ENCODE results near the gene PLCB1. TPM values are rescaled to one million over a fixed set of nuclear protein-coding genes. Genes with fewer than 3 reads are reported as not detected.
"Not testable (repeated sequence)": the region's sequence is repeated elsewhere in the genome, so short reads cannot be mapped to it uniquely, and the experiment has no call there.

The PLCB1 gene
- total and polyA plus RNA-seq, 10 of the 15 experiments (the other 5 are each of a cell fraction or from before 2014, with no cell fraction given) = 0.05 to 5.3 (median 0.17) TPM; not detected in 1

GRCh38 chr20:8104252-8104651, 27.8 kb upstream of the PLCB1 start:
- no peak overlapping the region for H2AFZ ChIP-seq (ENCODE audit: control insufficient read depth, low read depth, low read length)
- H3K4me2 ChIP-seq (ENCODE audit: control insufficient read depth, insufficient read depth) = no peak overlapping the region
- H3K27ac ChIP-seq (ENCODE audit: control insufficient read depth, insufficient read depth) = no peak overlapping the region
- ChIA-PET POLR2A (no interaction called here), CTCF (interaction anchor here (0.7 to 1.2 kb wide), 4 partner anchors 23 to 1452 kb away, joined by 3 read pairs; no protein-coding TSS in a partner anchor), SMC1A (ENCODE audit: uncharacterized antibody, unreplicated experiment) (interaction anchor here (1.1 kb wide), 1 partner anchor 168 kb away, joined by 3 read pairs; no protein-coding TSS in a partner anchor), RAD21 (ENCODE audit: unreplicated experiment) (no interaction called here)
- intact Hi-C loops (cut with micrococcal nuclease; ENCODE audit: unreplicated experiment) = no loop called here
- H3K9ac ChIP-seq (ENCODE audit: control insufficient read depth, insufficient read depth, low read length) = no peak overlapping the region
- no peak for ATAC-seq
- no peaks in the 10 kb centered on the region for H3K36me3 ChIP-seq (ENCODE audit: control insufficient read depth in 2 of 2, insufficient read depth in 2 of 2, low read length in 1 of 2)
- FAIRE-seq = no peak
- H3K4me3 ChIP-seq = no peak overlapping the region
- H3K4me1 ChIP-seq (ENCODE audit: control insufficient read depth, insufficient read depth, low read length) = no peaks in the 10 kb centered on the region
- 58% methylated on average over 2 of the region's 2 CpGs for WGBS (ENCODE audit: insufficient coverage, insufficient replicate concordance, low lambda C conversion rate, missing lambda C conversion rate)
- no peaks in the 10 kb centered on the region for H3K79me2 ChIP-seq (ENCODE audit: control insufficient read depth, insufficient read depth, low read length)
- H4K20me1 ChIP-seq (ENCODE audit: control insufficient read depth, insufficient read depth) = no peaks in the 10 kb centered on the region
- H3K9me3 ChIP-seq (replicated peaks; ENCODE audit: control insufficient read depth, insufficient read depth, low read length) = no peaks in the 10 kb centered on the region; the same call in 2 of the 3 replicates
- in situ Hi-C loops (cut with MboI) = no loop called here
- TF ChIP-seq CEBPZ (IDR thresholded peaks at IDR 0.05; ENCODE audit: low read depth, low read length) (no peak), ETV6 (conservative IDR thresholded peaks at IDR 0.05 in 1 of 2, IDR thresholded peaks at IDR 0.05 in 1 of 2; ENCODE audit: borderline replicate concordance in 1 of 2, low read depth in 1 of 2) (no peak), YBX1 (IDR thresholded peaks at IDR 0.05) (no peak), CREB1 (IDR thresholded peaks at IDR 0.05; ENCODE audit: low read depth) (no peak), SREBF1 (IDR thresholded peaks at IDR 0.05; ENCODE audit: low read length) (no peak)
- no peaks in the 10 kb centered on the region for H3K27me3 ChIP-seq (replicated peaks in 1 of 2; ENCODE audit: control insufficient read depth in 2 of 2, insufficient read depth in 2 of 2, low read length in 1 of 2)
- no peak for DNase-seq (ENCODE audit: low read depth, low spot score)
- BruUV-seq (replicated peaks) = no TSS peak

- in situ Hi-C loops (cut with MboI); FAIRE-seq; POLR2A ChIA-PET; H3K79me2 ChIP-seq (ENCODE audit: control insufficient read depth, insufficient read depth, low read length); H3K4me3 ChIP-seq; H3K27me3 ChIP-seq (replicated peaks in 1 of 2; ENCODE audit: control insufficient read depth in 2 of 2, insufficient read depth in 2 of 2, low read length in 1 of 2); H3K27ac ChIP-seq (ENCODE audit: control insufficient read depth, insufficient read depth); H3K4me1 ChIP-seq (ENCODE audit: control insufficient read depth, insufficient read depth, low read length); ATAC-seq; H3K9me3 ChIP-seq (replicated peaks; ENCODE audit: control insufficient read depth, insufficient read depth, low read length); intact Hi-C loops (cut with micrococcal nuclease; ENCODE audit: unreplicated experiment); SMC1A ChIA-PET (ENCODE audit: uncharacterized antibody, unreplicated experiment); CTCF ChIA-PET; H3K4me2 ChIP-seq (ENCODE audit: control insufficient read depth, insufficient read depth); BruUV-seq (replicated peaks); H3K36me3 ChIP-seq (ENCODE audit: control insufficient read depth in 2 of 2, insufficient read depth in 2 of 2, low read length in 1 of 2); H2AFZ ChIP-seq (ENCODE audit: control insufficient read depth, low read depth, low read length); H3K9ac ChIP-seq (ENCODE audit: control insufficient read depth, insufficient read depth, low read length); DNase-seq (ENCODE audit: low read depth, low spot score); RAD21 ChIA-PET (ENCODE audit: unreplicated experiment); H4K20me1 ChIP-seq (ENCODE audit: control insufficient read depth, insufficient read depth): not testable (repeated sequence)
- 55% methylated on average over 12 of the region's 21 CpGs for WGBS (ENCODE audit: insufficient coverage, insufficient replicate concordance, low lambda C conversion rate, missing lambda C conversion rate)
These were observed 17.5 kb upstream of the PLCB1 start for GRCh38 chr20:8114612-8115011.
